Panc1 (cell line): ENCODE data around the gene OPTC.

Experiments used
- POLR2AphosphoS5 ChIP-seq: IDR thresholded peaks from 2 replicates; pipeline ENCODE4 v1.6.1; 2012; ENCODE audit warnings: mild to moderate bottlenecking, low read depth, low read length, moderate library complexity
- TF ChIP-seq, protein P1 (sequence below): fragments of 450-650 bp; IDR thresholded peaks from 2 replicates; pipeline ENCODE4 v1.5.1; 2017; ENCODE audit warnings: mild to moderate bottlenecking
- TF ChIP-seq, protein P2 (sequence below), 2 experiments: IDR thresholded peaks; 2 replicates each; pipeline ENCODE4 v1.6.1; 2011 to 2012; ENCODE audit warnings: low read depth in 2 of 2, control low read depth in 1 of 2, low read length in 1 of 2, mild to moderate bottlenecking in 1 of 2, moderate library complexity in 1 of 2; ENCODE audit not compliant: insufficient read depth in 1 of 2

DNA sequence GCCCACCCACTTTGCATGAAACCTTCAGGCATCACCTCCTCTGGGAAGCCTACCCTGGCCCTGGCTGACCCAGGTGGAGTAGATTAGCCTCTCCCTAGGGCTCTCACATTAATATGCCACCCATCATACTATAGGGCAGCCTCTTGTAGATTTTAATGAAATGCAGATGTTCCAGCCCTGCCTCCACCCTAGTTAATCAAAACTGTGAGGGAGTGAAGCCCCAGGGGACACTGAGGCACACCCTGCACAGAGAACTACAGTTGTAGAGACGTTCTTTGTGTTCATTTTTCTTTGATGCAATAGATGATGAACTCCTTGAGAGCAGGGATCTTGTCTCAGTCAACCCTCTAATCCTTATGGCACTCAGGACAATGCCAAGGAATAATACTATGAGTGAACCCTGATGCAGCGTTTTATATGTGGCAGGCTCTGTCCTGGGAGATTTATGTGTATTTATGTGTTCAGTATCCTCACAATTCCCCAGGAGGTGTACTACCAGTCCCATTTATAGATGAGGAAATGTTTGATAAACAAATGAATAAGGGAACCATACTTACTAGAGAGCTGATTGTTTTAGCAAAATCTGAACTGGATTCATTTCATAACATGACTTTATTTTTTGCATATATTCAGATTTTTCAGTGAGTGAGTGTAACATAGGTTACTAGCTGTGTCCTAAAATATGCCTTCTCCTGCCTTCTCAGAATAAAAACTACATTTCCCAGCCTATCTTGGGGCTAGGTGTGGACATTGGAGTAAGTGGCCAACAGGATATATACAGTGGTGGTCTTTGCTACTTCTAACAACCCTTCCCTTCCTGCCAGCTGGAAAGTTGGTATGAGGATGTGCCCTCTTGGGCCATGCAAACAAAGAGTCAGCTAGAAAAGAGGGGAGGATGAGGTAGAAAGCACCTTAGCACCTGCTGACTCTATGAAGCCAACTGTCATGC, 41.8 kb upstream of the OPTC start:
- TF ChIP-seq, protein P1, sequence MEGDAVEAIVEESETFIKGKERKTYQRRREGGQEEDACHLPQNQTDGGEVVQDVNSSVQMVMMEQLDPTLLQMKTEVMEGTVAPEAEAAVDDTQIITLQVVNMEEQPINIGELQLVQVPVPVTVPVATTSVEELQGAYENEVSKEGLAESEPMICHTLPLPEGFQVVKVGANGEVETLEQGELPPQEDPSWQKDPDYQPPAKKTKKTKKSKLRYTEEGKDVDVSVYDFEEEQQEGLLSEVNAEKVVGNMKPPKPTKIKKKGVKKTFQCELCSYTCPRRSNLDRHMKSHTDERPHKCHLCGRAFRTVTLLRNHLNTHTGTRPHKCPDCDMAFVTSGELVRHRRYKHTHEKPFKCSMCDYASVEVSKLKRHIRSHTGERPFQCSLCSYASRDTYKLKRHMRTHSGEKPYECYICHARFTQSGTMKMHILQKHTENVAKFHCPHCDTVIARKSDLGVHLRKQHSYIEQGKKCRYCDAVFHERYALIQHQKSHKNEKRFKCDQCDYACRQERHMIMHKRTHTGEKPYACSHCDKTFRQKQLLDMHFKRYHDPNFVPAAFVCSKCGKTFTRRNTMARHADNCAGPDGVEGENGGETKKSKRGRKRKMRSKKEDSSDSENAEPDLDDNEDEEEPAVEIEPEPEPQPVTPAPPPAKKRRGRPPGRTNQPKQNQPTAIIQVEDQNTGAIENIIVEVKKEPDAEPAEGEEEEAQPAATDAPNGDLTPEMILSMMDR, result no peak
- TF ChIP-seq, protein P2, sequence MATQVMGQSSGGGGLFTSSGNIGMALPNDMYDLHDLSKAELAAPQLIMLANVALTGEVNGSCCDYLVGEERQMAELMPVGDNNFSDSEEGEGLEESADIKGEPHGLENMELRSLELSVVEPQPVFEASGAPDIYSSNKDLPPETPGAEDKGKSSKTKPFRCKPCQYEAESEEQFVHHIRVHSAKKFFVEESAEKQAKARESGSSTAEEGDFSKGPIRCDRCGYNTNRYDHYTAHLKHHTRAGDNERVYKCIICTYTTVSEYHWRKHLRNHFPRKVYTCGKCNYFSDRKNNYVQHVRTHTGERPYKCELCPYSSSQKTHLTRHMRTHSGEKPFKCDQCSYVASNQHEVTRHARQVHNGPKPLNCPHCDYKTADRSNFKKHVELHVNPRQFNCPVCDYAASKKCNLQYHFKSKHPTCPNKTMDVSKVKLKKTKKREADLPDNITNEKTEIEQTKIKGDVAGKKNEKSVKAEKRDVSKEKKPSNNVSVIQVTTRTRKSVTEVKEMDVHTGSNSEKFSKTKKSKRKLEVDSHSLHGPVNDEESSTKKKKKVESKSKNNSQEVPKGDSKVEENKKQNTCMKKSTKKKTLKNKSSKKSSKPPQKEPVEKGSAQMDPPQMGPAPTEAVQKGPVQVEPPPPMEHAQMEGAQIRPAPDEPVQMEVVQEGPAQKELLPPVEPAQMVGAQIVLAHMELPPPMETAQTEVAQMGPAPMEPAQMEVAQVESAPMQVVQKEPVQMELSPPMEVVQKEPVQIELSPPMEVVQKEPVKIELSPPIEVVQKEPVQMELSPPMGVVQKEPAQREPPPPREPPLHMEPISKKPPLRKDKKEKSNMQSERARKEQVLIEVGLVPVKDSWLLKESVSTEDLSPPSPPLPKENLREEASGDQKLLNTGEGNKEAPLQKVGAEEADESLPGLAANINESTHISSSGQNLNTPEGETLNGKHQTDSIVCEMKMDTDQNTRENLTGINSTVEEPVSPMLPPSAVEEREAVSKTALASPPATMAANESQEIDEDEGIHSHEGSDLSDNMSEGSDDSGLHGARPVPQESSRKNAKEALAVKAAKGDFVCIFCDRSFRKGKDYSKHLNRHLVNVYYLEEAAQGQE (IDR thresholded peaks at IDR 0.05; ENCODE audit: insufficient read depth in 1 of 2, low read depth in 2 of 2, low read length in 1 of 2), result no peak
- no peak for TF ChIP-seq POLR2AphosphoS5
